ENCODE measurements around the gene HPCAL1.

GRCh38 chr2:10405448-10405847 is 102.7 kb downstream of the HPCAL1 start:
- no peak for TF ChIP-seq RAD21 (IDR thresholded peaks at IDR 0.05; ENCODE audit: low read length)
- TF ChIP-seq CTCF (conservative IDR thresholded peaks at IDR 0.05; ENCODE audit: low read depth, low read length): no peak
- TF ChIP-seq POLR2A (IDR thresholded peaks at IDR 0.05; ENCODE audit: low read depth, low read length): no peak
- TF ChIP-seq MXI1 (IDR thresholded peaks at IDR 0.05; ENCODE audit: borderline replicate concordance, low read depth, low read length): no peak
- TF ChIP-seq MAFK (IDR thresholded peaks at IDR 0.05; ENCODE audit: low read depth, low read length): no peak
- no peak for TF ChIP-seq USF2 (IDR thresholded peaks at IDR 0.05; ENCODE audit: low read depth, low read length)
- peak; percentile 16; the same call in 1 of the 2 replicates for TF ChIP-seq SMC3 (IDR thresholded peaks at IDR 0.05; ENCODE audit: low read depth, low read length)
